GM21786 (cell line): ENCODE results near the gene KRTAP2-3.
"Not testable (repeated sequence)": the region's sequence is repeated elsewhere in the genome, so short reads cannot be mapped to it uniquely, and the experiment has no call there.

Experiments used
- ATAC-seq: cut with Tn5 transposase; IDR thresholded peaks from one replicate; pipeline ENCODE4 v1.9.1; 2021; ENCODE audit not compliant: unreplicated experiment

The KRTAP2-3 gene

GRCh38 chr17:41037853-41038350 is 22.0 kb downstream of the KRTAP2-3 start:
- no peak for ATAC-seq

- ATAC-seq, result not testable (repeated sequence)
These were observed 25.5 kb downstream of the KRTAP2-3 start, which contains the start of gene KRTAP1-3 for GRCh38 chr17:41034346-41034935. KRTAP1-3 (minus strand) TSS chr17:41034874; CDS start chr17:41034821, 53 bp downstream.

GRCh38 chr17:41029633-41030245 is 30.2 kb downstream of the KRTAP2-3 start, which contains the start of gene KRTAP1-4:
KRTAP1-4 (minus strand) TSS chr17:41030195; CDS start chr17:41030078, 117 bp downstream.
- no peak for ATAC-seq

GRCh38 chr17:41026715-41027471 is 33.0 kb downstream of the KRTAP2-3 start, which contains the start of gene KRTAP1-5:
KRTAP1-5 (minus strand) TSS chr17:41027208; CDS start chr17:41027155, 53 bp downstream.
- no peak for ATAC-seq

- ATAC-seq, result no peak
These were observed 35.2 kb downstream of the KRTAP2-3 start for GRCh38 chr17:41024697-41025096.

- no peak for ATAC-seq
These were observed 39.6 kb downstream of the KRTAP2-3 start for GRCh38 chr17:41020336-41020735.

GRCh38 chr17:41019415-41019814 is 40.5 kb downstream of the KRTAP2-3 start:
- ATAC-seq, result no peak

- ATAC-seq, result no peak
These were observed 41.4 kb downstream of the KRTAP2-3 start for GRCh38 chr17:41018541-41018940.

- no peak for ATAC-seq
These were observed 43.2 kb downstream of the KRTAP2-3 start for GRCh38 chr17:41016578-41017215.

GRCh38 chr17:41015454-41015853 is 44.5 kb downstream of the KRTAP2-3 start:
- ATAC-seq, result no peak

- no peak for ATAC-seq
These were observed 46.3 kb downstream of the KRTAP2-3 start for GRCh38 chr17:41013606-41014005.

GRCh38 chr17:41013181-41013580 is 46.7 kb downstream of the KRTAP2-3 start:
- ATAC-seq, result no peak

GRCh38 chr17:41012326-41013120 is 47.4 kb downstream of the KRTAP2-3 start:
- no peak for ATAC-seq

- no peak for ATAC-seq
These were observed 49.5 kb downstream of the KRTAP2-3 start for GRCh38 chr17:41010441-41010840.

- ATAC-seq, result no peak
These were observed 50.0 kb downstream of the KRTAP2-3 start for GRCh38 chr17:41009936-41010335.

GRCh38 chr17:41009301-41009760 is 50.6 kb downstream of the KRTAP2-3 start:
- ATAC-seq, result no peak
